HEK293 (cell line): Measurements from ENCODE around the gene HEPACAM2.

Source experiments
- CTCF ChIA-PET: fragments of 350-600 bp; formaldehyde crosslinking; extraction: SDS; loops from one replicate; lab custom pipeline; 2021; ENCODE audit warnings: antibody characterized with exemption; lab: Yijun Ruan, JAX
- POLR2A ChIA-PET: fragments of 300-600 bp; formaldehyde crosslinking; extraction: SDS; loops from one replicate; lab custom pipeline; 2020; ENCODE audit warnings: antibody characterized with exemption, inconsistent platforms; lab: Yijun Ruan, JAX
- H3K27ac ChIP-seq: fragments of 200-500 bp; sonication (Bioruptor generic); 2 replicates; pipeline ENCODE4 v1.5.1; 2014; ENCODE audit warnings: low read depth, low read length, control low read depth, inconsistent platforms; ENCODE audit errors: extremely low read depth
- H3K36me3 ChIP-seq, 2 experiments: fragments of 200-500 bp in 1 of 2; sonication (Bioruptor generic) in 1 of 2; 1 replicate in 1 of 2; 2 replicates in 1 of 2; pipeline ENCODE4 v1.5.1; 2014 to 2017; ENCODE audit warnings: inconsistent platforms in 2 of 2, low read length in 2 of 2; ENCODE audit not compliant: control insufficient read depth in 2 of 2, insufficient read depth in 1 of 2
- H3K4me1 ChIP-seq: fragments of 200-500 bp; sonication (Bioruptor generic); 2 replicates; pipeline ENCODE4 v1.5.1; 2014; ENCODE audit warnings: mild to moderate bottlenecking, low read length, inconsistent platforms; ENCODE audit not compliant: control insufficient read depth, insufficient read depth
- H3K4me3 ChIP-seq: 2 replicates; pipeline ENCODE4 v1.5.1; 2011; ENCODE audit warnings: low read depth, mild to moderate bottlenecking, control low read depth, low read length, moderate library complexity
- H3K9me3 ChIP-seq: fragments of 200-500 bp; sonication (Bioruptor generic); 2 replicates; pipeline ENCODE4 v1.5.1; 2014; ENCODE audit warnings: low read depth, low read length, inconsistent platforms; ENCODE audit not compliant: control insufficient read depth, insufficient read depth
- AEBP2 ChIP-seq: fragments of 450-650 bp; formaldehyde crosslinking; IDR thresholded peaks from 2 replicates; pipeline ENCODE4 v1.5.1; 2016; ENCODE audit warnings: missing biosample characterization, missing genetic modification characterization, borderline replicate concordance
- BCL11A ChIP-seq: fragments of 450-650 bp; formaldehyde crosslinking; IDR thresholded peaks from 2 replicates; pipeline ENCODE4 v1.5.1; 2016; ENCODE audit warnings: low read depth, missing biosample characterization, missing genetic modification characterization
- HIC1 ChIP-seq: fragments of 450-650 bp; formaldehyde crosslinking; IDR thresholded peaks from 2 replicates; pipeline ENCODE4 v1.5.1; 2016; ENCODE audit warnings: missing biosample characterization, missing genetic modification characterization
- KLF7 ChIP-seq: fragments of 450-650 bp; formaldehyde crosslinking; IDR thresholded peaks from 2 replicates; pipeline ENCODE4 v1.5.1; 2016; ENCODE audit warnings: missing biosample characterization, missing genetic modification characterization, borderline replicate concordance
- PRDM6 ChIP-seq: fragments of 450-650 bp; formaldehyde crosslinking; IDR thresholded peaks from 2 replicates; pipeline ENCODE4 v1.5.1; 2017; ENCODE audit warnings: missing biosample characterization, missing genetic modification characterization
- ZBTB11 ChIP-seq: fragments of 450-650 bp; formaldehyde crosslinking; conservative IDR thresholded peaks from 2 replicates; pipeline ENCODE4 v1.5.1; 2016; ENCODE audit warnings: low read depth, missing biosample characterization, missing genetic modification characterization
- ZBTB8A ChIP-seq: fragments of 450-650 bp; formaldehyde crosslinking; IDR thresholded peaks from 2 replicates; pipeline ENCODE4 v1.5.1; 2016; ENCODE audit warnings: missing biosample characterization, missing genetic modification characterization
- ZEB2 ChIP-seq: fragments of 450-650 bp; formaldehyde crosslinking; IDR thresholded peaks from 2 replicates; pipeline ENCODE4 v1.5.1; 2016; ENCODE audit warnings: missing biosample characterization, missing genetic modification characterization
- ZNF121 ChIP-seq: fragments of 450-650 bp; formaldehyde crosslinking; IDR thresholded peaks from 2 replicates; pipeline ENCODE4 v1.5.1; 2016; ENCODE audit warnings: missing biosample characterization, missing genetic modification characterization
- ZNF19 ChIP-seq: fragments of 450-650 bp; formaldehyde crosslinking; IDR thresholded peaks from 2 replicates; pipeline ENCODE4; 2016; ENCODE audit warnings: missing biosample characterization, missing genetic modification characterization, low read depth
- ZNF302 ChIP-seq: fragments of 450-650 bp; formaldehyde crosslinking; IDR thresholded peaks from 2 replicates; pipeline ENCODE4 v1.5.1; 2016; ENCODE audit warnings: missing biosample characterization, missing genetic modification characterization, low read depth
- ZNF416 ChIP-seq: fragments of 450-650 bp; formaldehyde crosslinking; IDR thresholded peaks from 2 replicates; pipeline ENCODE4 v1.5.1; 2016; ENCODE audit warnings: missing biosample characterization, missing genetic modification characterization
- ZNF426 ChIP-seq: fragments of 450-650 bp; formaldehyde crosslinking; IDR thresholded peaks from 2 replicates; pipeline ENCODE4 v1.5.1; 2017; ENCODE audit warnings: missing biosample characterization, missing genetic modification characterization, mild to moderate bottlenecking, inconsistent platforms, moderate library complexity
- ZNF501 ChIP-seq: fragments of 450-650 bp; formaldehyde crosslinking; IDR thresholded peaks from 2 replicates; pipeline ENCODE4 v1.5.1; 2016; ENCODE audit warnings: missing biosample characterization, missing genetic modification characterization
- ZNF558 ChIP-seq: fragments of 450-650 bp; formaldehyde crosslinking; IDR thresholded peaks from 2 replicates; pipeline ENCODE4 v1.5.1; 2016; ENCODE audit warnings: missing biosample characterization, missing genetic modification characterization
- ZNF600 ChIP-seq: fragments of 450-650 bp; formaldehyde crosslinking; IDR thresholded peaks from 2 replicates; pipeline ENCODE4 v1.5.1; 2016; ENCODE audit warnings: missing biosample characterization, missing genetic modification characterization
- ZNF610 ChIP-seq: fragments of 450-650 bp; formaldehyde crosslinking; IDR thresholded peaks from 2 replicates; pipeline ENCODE4 v1.5.1; 2016; ENCODE audit warnings: missing biosample characterization, missing genetic modification characterization, borderline replicate concordance
- ZNF645 ChIP-seq: fragments of 450-650 bp; formaldehyde crosslinking; IDR thresholded peaks from 2 replicates; pipeline ENCODE4; 2016; ENCODE audit warnings: missing biosample characterization, missing genetic modification characterization
- ZNF677 ChIP-seq: fragments of 450-650 bp; IDR thresholded peaks from 2 replicates; pipeline ENCODE4 v1.5.0; 2018; ENCODE audit warnings: missing biosample characterization, mild to moderate bottlenecking, missing genetic modification characterization, moderate library complexity
- ZSCAN23 ChIP-seq: fragments of 450-650 bp; formaldehyde crosslinking; IDR thresholded peaks from 2 replicates; pipeline ENCODE4 v1.5.1; 2016; ENCODE audit warnings: missing biosample characterization, missing genetic modification characterization

The HEPACAM2 gene

GRCh38 chr7:93203496-93203895 lies 22.8 kb downstream of the HEPACAM2 start (continued):
- TF ChIP-seq ZNF426 (tag by site-specific recombination) (no peak), ZNF302 (tag by site-specific recombination) (no peak), ZNF600 (tag by site-specific recombination) (no peak)

- TF ChIP-seq ZNF645 (tag by site-specific recombination): no peak
- no peak for TF ChIP-seq ZNF19
- TF ChIP-seq ZNF416: no peak
- TF ChIP-seq, all 188 proteins: peak for 0
- Histone ChIP-seq H3K4me1 (no peaks in the 10 kb centered on the region), H3K9me3 (no peaks in the 10 kb centered on the region), H3K4me3 (no peak overlapping the region), H3K27ac (no peak overlapping the region), H3K36me3 (no peaks in the 10 kb centered on the region)
- ChIA-PET POLR2A (no interaction called here), CTCF (interaction anchor here (0.6 kb wide), 3 partner anchors 15 to 340 kb away, joined by 3 to 5 read pairs (median 3); no protein-coding TSS in a partner anchor)
These were observed 23.5 kb downstream of the HEPACAM2 start for GRCh38 chr7:93202594-93203250.

GRCh38 chr7:93198472-93198871 lies 27.8 kb downstream of the HEPACAM2 start:
- Histone ChIP-seq H3K4me1 (no peaks in the 10 kb centered on the region), H3K9me3 (no peaks in the 10 kb centered on the region), H3K4me3 (no peak overlapping the region), H3K27ac (no peak overlapping the region), H3K36me3 (no peaks in the 10 kb centered on the region)
- ChIA-PET POLR2A (interaction anchor here (0.6 kb wide), 1 partner anchor 556 kb away, joined by 3 read pairs; no protein-coding TSS in a partner anchor), CTCF (no interaction called here)
- no peak for TF ChIP-seq ZNF610 (tag by site-specific recombination)

GRCh38 chr7:93196336-93196735 lies 29.9 kb downstream of the HEPACAM2 start:
- Histone ChIP-seq H3K4me3 (no peak overlapping the region), H3K27ac (no peak overlapping the region), H3K4me1 (no peaks in the 10 kb centered on the region), H3K9me3 (no peaks in the 10 kb centered on the region), H3K36me3 (no peaks in the 10 kb centered on the region)
- ChIA-PET POLR2A (no interaction called here), CTCF (no interaction called here)
- TF ChIP-seq ZNF121 (tag by site-specific recombination): no peak
- no peak for TF ChIP-seq ZNF501 (tag by site-specific recombination)
- no peak for TF ChIP-seq ZBTB11 (tag by site-specific recombination)
- TF ChIP-seq HIC1 (tag by site-specific recombination): no peak
- TF ChIP-seq ZEB2 (tag by site-specific recombination): no peak
- no peak for TF ChIP-seq KLF7 (tag by site-specific recombination)
- no peak for TF ChIP-seq ZNF558
- no peak for TF ChIP-seq PRDM6 (tag by site-specific recombination)
- no peak for TF ChIP-seq BCL11A (tag by site-specific recombination)
- TF ChIP-seq ZSCAN23: no peak
- no peak for TF ChIP-seq ZNF677 (tag by site-specific recombination)
- TF ChIP-seq AEBP2 (tag by site-specific recombination): no peak
- no peak for TF ChIP-seq ZBTB8A (tag by site-specific recombination)
